ENCODE data around the gene COQ5. TPM values are rescaled to one million over a fixed set of nuclear protein-coding genes. Genes with fewer than 3 reads are reported as not detected.
"Not testable (repeated sequence)": the region's sequence is repeated elsewhere in the genome, so short reads cannot be mapped to it uniquely, and the experiment has no call there.

The COQ5 gene
- total RNA-seq, 2 donors from 2014 or later, result 21.9 to 34.3 TPM

GRCh38 chr12:120490325-120490724 lies 38.6 kb downstream of the COQ5 start:
- no peak for DNase-seq (ENCODE audit: low spot score)

GRCh38 chr12:120489018-120489417 lies 39.9 kb downstream of the COQ5 start:
- H3K4me3 ChIP-seq, result no peak overlapping the region
- no peak overlapping the region for H3K27ac ChIP-seq
- no peaks in the 10 kb centered on the region for H3K36me3 ChIP-seq
- no peaks in the 10 kb centered on the region for H3K9me3 ChIP-seq
- TF ChIP-seq CTCF (IDR thresholded peaks at IDR 0.05), result no peak
- no peaks in the 10 kb centered on the region for H3K27me3 ChIP-seq
- no peak for DNase-seq (ENCODE audit: low spot score)
- no peaks in the 10 kb centered on the region for H3K4me1 ChIP-seq

More at GRCh38 chr12:120490325-120490724, 38.6 kb downstream of the COQ5 start:
- TF ChIP-seq CTCF (IDR thresholded peaks at IDR 0.05), result no peak
- H3K9me3 ChIP-seq, result no peaks in the 10 kb centered on the region
- H3K4me3 ChIP-seq, result no peak overlapping the region
- no peaks in the 10 kb centered on the region for H3K36me3 ChIP-seq
- peaks cover 0 to 7% of the 10 kb centered on the region in 2 donors for H3K4me1 ChIP-seq
- no peaks in the 10 kb centered on the region for H3K27me3 ChIP-seq
- H3K27ac ChIP-seq, result no peak overlapping the region

DNA sequence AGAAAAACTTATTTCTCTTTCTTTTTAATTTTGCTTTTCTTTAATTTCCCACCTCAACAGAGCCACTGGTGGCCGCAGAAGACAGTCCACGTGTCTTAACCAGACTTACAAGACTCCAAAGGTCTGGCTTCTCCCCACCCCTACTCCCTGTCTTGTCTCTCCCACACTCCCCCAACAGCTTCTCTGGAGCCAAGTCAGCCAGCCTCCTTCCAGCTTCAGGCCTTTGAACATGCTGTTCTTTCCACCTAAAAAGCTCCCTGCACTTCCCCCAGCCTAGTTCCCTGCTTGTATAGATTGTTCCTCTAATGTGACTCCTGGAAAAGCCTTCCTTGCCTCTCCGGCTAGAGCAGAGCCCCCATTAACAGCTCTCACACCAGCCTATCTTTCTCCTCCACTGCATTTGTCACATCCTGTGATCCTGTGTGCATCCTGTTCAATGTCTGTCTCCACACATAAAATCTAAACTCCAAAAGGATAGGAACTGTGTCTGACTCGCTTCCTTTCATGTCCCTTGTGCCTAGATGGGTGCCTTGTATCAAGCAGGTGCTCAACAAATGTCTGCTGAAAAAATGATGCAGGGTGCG lies 40.8 kb downstream of the COQ5 start:
- Histone ChIP-seq H3K9me3 (no peaks in the 10 kb centered on the region), H3K27ac (no peak overlapping the region), H3K4me3 (no peak overlapping the region), H3K36me3 (no peaks in the 10 kb centered on the region), H3K4me1 (no peaks in the 10 kb centered on the region), H3K27me3 (no peaks in the 10 kb centered on the region)
- no peak for TF ChIP-seq CTCF (IDR thresholded peaks at IDR 0.05)
- DNase-seq (ENCODE audit: low spot score), result no peak

GRCh38 chr12:120487552-120487951 lies 41.4 kb downstream of the COQ5 start:
- not testable (repeated sequence) for H3K9me3 ChIP-seq; H3K4me1 ChIP-seq; DNase-seq (ENCODE audit: low spot score); H3K36me3 ChIP-seq; H3K4me3 ChIP-seq; H3K27ac ChIP-seq; H3K27me3 ChIP-seq

DNA sequence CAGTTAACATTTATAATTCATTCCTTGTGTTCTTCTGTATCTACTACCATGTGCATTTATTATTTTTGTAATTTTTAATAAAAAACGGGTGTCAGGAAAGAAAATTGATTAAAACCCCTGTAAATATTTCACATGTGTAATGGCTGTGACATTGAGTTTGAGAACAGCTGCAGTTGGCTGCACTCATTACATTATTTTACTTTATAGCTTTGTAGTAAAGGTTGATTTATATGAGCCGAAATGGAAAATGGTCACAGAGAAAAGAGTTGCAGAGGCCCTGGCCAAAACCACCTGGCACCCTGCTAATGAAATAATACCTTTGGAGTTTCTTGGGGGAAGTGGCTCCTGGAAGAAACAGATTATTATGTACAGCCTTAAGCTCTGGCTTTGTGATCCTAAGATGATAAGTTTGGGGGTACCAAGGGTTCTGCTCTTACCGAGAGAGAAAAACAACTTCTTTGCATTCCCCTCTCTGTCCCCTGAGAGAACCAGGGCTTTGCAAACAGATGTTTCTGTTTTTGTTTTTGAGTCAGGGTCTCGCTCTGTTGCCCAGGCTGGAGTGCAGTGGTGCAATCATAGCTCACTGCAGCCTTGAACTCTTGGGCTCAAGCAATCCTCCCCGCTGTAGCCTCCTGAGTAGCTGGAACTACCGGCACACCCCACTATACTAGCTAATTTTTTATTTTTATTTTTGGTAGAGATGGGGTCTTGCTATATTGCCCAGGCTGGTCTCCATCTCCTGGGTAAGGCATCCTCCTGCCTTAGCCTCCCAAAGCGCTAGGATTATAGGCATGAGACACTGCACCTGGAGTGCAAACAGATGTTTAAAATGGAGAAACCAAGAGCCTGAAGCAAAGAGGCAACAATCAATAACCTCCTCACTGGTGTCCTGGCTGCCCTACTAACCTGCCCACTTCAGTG lies 42.7 kb downstream of the COQ5 start:
- no peak for TF ChIP-seq CTCF (IDR thresholded peaks at IDR 0.05)
- no peaks in the 10 kb centered on the region for H3K36me3 ChIP-seq
- no peak overlapping the region for H3K27ac ChIP-seq

DNA sequence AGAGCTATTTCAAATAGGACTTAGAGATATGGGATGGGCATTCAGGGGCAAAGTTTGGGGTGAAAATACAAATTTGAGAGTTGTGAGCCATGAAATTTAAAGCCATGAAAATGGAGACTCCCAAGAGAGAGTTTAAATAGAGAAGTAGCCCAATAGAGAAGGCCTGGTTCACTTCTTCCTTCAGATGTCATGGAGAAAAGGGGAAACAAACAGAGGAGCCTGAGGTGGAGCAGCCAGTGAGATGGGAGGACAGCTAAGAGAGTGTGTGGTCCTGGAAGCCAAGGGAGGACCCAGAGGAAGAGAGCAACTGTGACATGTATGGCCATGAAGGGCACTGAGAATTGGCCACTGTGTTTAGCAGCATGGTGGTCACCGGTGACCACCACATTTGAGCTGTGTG lies 45.3 kb downstream of the COQ5 start:
- no peak overlapping the region for H3K4me3 ChIP-seq
- no peak for TF ChIP-seq CTCF (IDR thresholded peaks at IDR 0.05)

More for the DNA sequence above, 42.7 kb downstream of the COQ5 start:
- Histone ChIP-seq H3K9me3 (no peaks in the 10 kb centered on the region), H3K4me3 (no peak overlapping the region), H3K27me3 (no peaks in the 10 kb centered on the region), H3K4me1 (no peaks in the 10 kb centered on the region)
- DNase-seq (ENCODE audit: low spot score), result no peak

More for the DNA sequence above, 45.3 kb downstream of the COQ5 start:
- H3K27ac ChIP-seq, result no peak overlapping the region
- no peak for DNase-seq (ENCODE audit: low spot score)
- H3K4me1 ChIP-seq, result no peaks in the 10 kb centered on the region
- no peaks in the 10 kb centered on the region for H3K9me3 ChIP-seq
- no peaks in the 10 kb centered on the region for H3K36me3 ChIP-seq
- no peaks in the 10 kb centered on the region for H3K27me3 ChIP-seq
